Measurements from ENCODE around the gene NFATC2IP.
A peak's percentile ranks its signal among the peaks of the same experiment; 100 is the strongest.
"Not testable (repeated sequence)": the region's sequence is repeated elsewhere in the genome, so short reads cannot be mapped to it uniquely, and the experiment has no call there.

Gene NFATC2IP

GRCh38 chr16:28964072-28964471 lies 13.3 kb downstream of the NFATC2IP start:
- no peak overlapping the region for H3K27ac ChIP-seq
- no peak for DNase-seq (ENCODE audit: low read depth, low spot score)

- H3K27ac ChIP-seq = no peak overlapping the region
- no peak for DNase-seq (ENCODE audit: low read depth, low spot score)
Observed at GRCh38 chr16:28964496-28964895, 13.8 kb downstream of the NFATC2IP start.

GRCh38 chr16:28967156-28967555 lies 16.4 kb downstream of the NFATC2IP start:
- H3K27ac ChIP-seq = no peak overlapping the region
- no peak for DNase-seq (ENCODE audit: low read depth, low spot score)

DNA sequence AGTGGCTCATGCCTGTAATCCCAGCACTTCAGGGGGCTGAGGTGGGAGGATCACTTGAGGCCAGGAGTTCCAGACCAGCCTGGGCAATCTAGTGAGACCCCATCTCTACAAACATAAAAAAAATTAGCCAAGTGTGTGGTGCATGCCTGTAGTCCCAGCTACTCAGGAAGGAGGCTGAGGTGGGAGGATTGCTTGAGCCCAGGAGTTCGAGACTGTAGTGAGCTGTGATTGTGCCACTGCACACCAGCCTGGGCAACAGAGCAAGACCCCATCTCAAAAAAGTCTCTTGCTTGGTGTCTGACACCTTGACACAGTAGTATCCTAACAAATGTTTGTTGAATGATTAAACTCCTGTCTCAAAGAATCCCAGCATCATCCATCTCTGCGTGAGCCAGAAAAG lies 19.0 kb downstream of the NFATC2IP start:
- H3K27ac ChIP-seq; DNase-seq (ENCODE audit: low read depth, low spot score): not testable (repeated sequence)

GRCh38 chr16:28974007-28974436 lies 23.3 kb downstream of the NFATC2IP start:
- H3K27ac ChIP-seq = peak overlapping the region; percentile 65
- DNase-seq (ENCODE audit: low read depth, low spot score) = no peak

DNA sequence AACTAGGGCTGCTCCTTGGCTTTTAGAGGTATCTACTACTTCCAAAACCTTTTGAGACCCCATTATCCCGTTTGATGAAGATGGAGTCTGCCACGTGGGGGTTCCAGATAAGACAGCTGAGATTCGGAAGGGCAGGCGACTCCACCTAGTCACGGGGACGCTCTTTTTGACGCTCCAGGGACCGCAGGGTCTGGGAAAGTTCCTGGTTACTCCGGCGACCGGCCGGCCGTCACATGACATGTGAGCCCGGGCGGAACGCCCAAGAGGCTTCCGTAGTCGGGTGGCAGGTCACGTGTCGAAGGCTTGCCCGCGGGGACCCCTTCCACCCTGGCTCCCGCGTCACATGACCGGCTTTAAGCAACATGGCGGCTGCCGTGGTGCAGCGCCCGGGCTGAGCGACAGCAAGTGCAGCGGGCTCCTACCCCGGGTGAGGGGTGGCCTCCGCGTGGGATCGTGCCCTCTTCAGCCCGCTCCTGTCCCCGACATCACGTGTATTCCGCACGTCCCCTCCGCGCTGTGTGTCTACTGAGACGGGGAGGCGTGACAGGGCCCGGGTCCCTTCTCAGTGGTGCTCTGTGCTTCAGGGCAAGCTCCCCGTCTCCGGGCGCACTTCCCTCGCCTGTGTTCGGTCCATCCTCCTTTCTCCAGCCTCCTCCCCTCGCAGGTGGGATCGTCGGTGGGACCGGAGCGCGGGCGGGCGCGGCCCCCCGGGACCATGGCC lies 23.9 kb downstream of the NFATC2IP start, which contains the start of gene SPNS1:
SPNS1 (plus strand) TSS at position 342 of the 721 bp plus-strand sequence; CDS start at position 716, 374 bp downstream.
- peak within 1 kb of the TSS; percentile 65 for H3K27ac ChIP-seq
- DNase-seq (ENCODE audit: low read depth, low spot score) = peak; percentile 57

DNA sequence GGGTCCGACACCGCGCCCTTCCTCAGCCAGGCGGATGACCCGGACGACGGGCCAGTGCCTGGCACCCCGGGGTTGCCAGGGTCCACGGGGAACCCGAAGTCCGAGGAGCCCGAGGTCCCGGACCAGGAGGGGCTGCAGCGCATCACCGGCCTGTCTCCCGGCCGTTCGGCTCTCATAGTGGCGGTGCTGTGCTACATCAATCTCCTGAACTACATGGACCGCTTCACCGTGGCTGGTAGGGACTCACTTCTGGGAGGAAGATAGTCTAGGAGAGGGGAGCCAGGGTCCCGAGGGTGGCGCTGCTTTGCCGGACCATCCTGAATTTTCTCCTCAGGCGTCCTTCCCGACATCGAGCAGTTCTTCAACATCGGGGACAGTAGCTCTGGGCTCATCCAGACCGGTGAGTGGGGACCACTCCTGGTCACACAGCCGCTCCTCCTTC lies 24.4 kb downstream of the NFATC2IP start:
- DNase-seq (ENCODE audit: low read depth, low spot score) = no peak
- peak overlapping the region; percentile 65 for H3K27ac ChIP-seq

- no peak for DNase-seq (ENCODE audit: low read depth, low spot score)
- no peak overlapping the region for H3K27ac ChIP-seq
Observed at GRCh38 chr16:28977703-28978662, 27.2 kb downstream of the NFATC2IP start.

- H3K27ac ChIP-seq; DNase-seq (ENCODE audit: low read depth, low spot score): not testable (repeated sequence)
Observed at GRCh38 chr16:28980330-28980729, 29.6 kb downstream of the NFATC2IP start.

- no peak overlapping the region for H3K27ac ChIP-seq
- DNase-seq (ENCODE audit: low read depth, low spot score) = no peak
Observed at GRCh38 chr16:28980929-28981328, 30.2 kb downstream of the NFATC2IP start.

DNA sequence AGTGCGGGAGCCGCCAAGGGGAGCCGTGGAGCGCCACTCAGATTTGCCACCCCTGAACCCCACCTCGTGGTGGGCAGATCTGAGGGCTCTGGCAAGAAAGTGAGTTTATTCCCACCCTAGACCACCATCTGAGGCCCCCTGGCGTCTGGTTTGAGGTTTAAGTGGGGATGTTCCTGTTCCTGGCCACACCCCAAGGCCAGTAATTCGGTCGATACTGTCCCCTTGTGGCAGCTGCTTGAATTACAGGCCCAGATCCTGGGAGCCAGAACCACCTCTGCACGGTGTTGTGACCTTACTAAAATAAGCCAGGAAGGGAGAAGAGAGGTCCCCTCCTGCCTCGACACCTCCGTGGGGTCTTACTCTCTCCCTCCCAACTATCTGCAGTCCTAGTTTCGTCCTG lies 30.8 kb downstream of the NFATC2IP start:
- H3K27ac ChIP-seq = no peak overlapping the region
- no peak for DNase-seq (ENCODE audit: low read depth, low spot score)

GRCh38 chr16:28982418-28982817 lies 31.7 kb downstream of the NFATC2IP start:
- no peak for DNase-seq (ENCODE audit: low read depth, low spot score)
- no peak overlapping the region for H3K27ac ChIP-seq

- H3K27ac ChIP-seq = no peak overlapping the region
- DNase-seq (ENCODE audit: low read depth, low spot score) = no peak
Observed at GRCh38 chr16:28982949-28983348, 32.2 kb downstream of the NFATC2IP start.

DNA sequence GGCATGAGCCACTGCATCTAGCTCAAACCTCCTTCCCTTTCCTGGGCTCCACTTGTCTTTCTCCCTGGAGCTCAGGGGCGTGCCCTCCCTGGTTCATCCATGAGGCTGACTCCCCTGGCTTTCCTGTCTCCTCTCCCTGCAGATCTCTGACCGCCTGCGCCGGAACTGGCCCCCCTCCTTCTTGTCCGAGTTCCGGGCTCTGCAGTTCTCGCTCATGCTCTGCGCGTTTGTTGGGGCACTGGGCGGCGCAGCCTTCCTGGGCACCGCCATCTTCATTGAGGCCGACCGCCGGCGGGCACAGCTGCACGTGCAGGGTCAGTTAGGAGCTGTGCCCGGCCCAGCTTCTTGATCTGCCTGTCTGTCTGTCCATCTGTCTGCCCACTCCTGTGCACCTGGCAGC lies 32.9 kb downstream of the NFATC2IP start:
- H3K27ac ChIP-seq = no peak overlapping the region
- DNase-seq (ENCODE audit: low read depth, low spot score) = no peak

GRCh38 chr16:28984091-28984490 lies 33.4 kb downstream of the NFATC2IP start:
- no peak for DNase-seq (ENCODE audit: low read depth, low spot score)
- no peak overlapping the region for H3K27ac ChIP-seq

- DNase-seq (ENCODE audit: low read depth, low spot score) = no peak
- H3K27ac ChIP-seq = no peak within 1 kb of the TSS
Observed at GRCh38 chr16:28984619-28985135, 33.9 kb downstream of the NFATC2IP start, which contains the start of gene LAT. Gene LAT, plus strand, starts transcription at chr16:28985052. Its CDS starts 366 bp downstream, at chr16:28985418.

GRCh38 chr16:28985211-28986041 lies 34.7 kb downstream of the NFATC2IP start:
- H3K27ac ChIP-seq = no peak overlapping the region
- DNase-seq (ENCODE audit: low read depth, low spot score) = no peak

DNA sequence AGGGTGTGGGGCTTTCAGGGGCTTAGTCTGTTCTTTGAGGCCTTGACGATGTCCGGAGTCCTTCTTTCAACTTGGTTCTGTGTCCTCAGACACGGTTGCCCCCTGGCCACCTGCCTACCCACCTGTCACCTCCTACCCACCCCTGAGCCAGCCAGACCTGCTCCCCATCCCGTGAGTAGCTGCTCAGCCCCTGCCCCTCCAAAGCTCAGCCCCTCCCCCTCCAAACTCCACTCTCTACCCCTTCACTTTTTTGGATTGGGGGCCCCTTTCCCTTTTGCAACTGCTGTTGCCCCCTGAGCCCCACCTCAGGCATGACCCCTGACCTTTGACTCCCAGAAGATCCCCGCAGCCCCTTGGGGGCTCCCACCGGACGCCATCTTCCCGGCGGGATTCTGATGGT lies 35.3 kb downstream of the NFATC2IP start:
- H3K27ac ChIP-seq = no peak overlapping the region
- DNase-seq (ENCODE audit: low read depth, low spot score) = no peak

DNA sequence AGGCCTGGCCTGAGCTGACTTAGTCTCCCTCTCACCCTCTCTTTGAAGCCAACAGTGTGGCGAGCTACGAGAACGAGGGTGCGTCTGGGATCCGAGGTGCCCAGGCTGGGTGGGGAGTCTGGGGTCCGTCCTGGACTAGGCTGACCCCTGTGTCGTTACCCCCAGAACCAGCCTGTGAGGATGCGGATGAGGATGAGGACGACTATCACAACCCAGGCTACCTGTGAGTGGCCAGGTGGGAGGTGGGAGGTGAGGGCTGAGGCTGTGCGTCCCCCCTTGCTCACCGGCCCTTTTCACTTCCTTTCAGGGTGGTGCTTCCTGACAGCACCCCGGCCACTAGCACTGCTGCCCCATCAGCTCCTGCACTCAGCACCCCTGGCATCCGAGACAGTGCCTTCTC lies 35.8 kb downstream of the NFATC2IP start:
- H3K27ac ChIP-seq = no peak overlapping the region
- DNase-seq (ENCODE audit: low read depth, low spot score) = no peak

Data from epithelial cell of prostate (primary cell).